ENCODE measurements around the gene MBD6. TPM values are rescaled to one million over a fixed set of nuclear protein-coding genes. Genes with fewer than 3 reads are reported as not detected.

The MBD6 gene
- total and polyA plus RNA-seq, 2 of the 13 experiments (the other 11 are each of a cell fraction or from before 2014, with no cell fraction given): 4.1 to 5.9 TPM

GRCh38 chr12:57549909-57550640 lies 27.5 kb downstream of the MBD6 start, which contains the start of gene KIF5A (continued):
- TF ChIP-seq, protein P1, sequence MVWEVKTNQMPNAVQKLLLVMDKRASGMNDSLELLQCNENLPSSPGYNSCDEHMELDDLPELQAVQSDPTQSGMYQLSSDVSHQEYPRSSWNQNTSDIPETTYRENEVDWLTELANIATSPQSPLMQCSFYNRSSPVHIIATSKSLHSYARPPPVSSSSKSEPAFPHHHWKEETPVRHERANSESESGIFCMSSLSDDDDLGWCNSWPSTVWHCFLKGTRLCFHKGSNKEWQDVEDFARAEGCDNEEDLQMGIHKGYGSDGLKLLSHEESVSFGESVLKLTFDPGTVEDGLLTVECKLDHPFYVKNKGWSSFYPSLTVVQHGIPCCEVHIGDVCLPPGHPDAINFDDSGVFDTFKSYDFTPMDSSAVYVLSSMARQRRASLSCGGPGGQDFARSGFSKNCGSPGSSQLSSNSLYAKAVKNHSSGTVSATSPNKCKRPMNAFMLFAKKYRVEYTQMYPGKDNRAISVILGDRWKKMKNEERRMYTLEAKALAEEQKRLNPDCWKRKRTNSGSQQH (CRISPR knock-in tag; IDR thresholded peaks at IDR 0.05; ENCODE audit: low read depth): no peak
- no peak for TF ChIP-seq ZNF3 (CRISPR knock-in tag; IDR thresholded peaks at IDR 0.05)
- no peak for TF ChIP-seq ATF6 (CRISPR knock-in tag; conservative IDR thresholded peaks at IDR 0.05)
- TF ChIP-seq KDM5B (CRISPR knock-in tag; IDR thresholded peaks at IDR 0.05; ENCODE audit: borderline replicate concordance): no peak
- TF ChIP-seq HMGA1 (CRISPR knock-in tag; conservative IDR thresholded peaks at IDR 0.05): no peak
- TF ChIP-seq ZNF180 (CRISPR knock-in tag; IDR thresholded peaks at IDR 0.05; ENCODE audit: borderline replicate concordance, low read depth): no peak
- TF ChIP-seq, protein P2, sequence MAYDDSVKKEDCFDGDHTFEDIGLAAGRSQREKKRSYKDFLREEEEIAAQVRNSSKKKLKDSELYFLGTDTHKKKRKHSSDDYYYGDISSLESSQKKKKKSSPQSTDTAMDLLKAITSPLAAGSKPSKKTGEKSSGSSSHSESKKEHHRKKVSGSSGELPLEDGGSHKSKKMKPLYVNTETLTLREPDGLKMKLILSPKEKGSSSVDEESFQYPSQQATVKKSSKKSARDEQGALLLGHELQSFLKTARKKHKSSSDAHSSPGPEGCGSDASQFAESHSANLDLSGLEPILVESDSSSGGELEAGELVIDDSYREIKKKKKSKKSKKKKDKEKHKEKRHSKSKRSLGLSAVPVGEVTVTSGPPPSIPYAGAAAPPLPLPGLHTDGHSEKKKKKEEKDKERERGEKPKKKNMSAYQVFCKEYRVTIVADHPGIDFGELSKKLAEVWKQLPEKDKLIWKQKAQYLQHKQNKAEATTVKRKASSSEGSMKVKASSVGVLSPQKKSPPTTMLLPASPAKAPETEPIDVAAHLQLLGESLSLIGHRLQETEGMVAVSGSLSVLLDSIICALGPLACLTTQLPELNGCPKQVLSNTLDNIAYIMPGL (CRISPR knock-in tag; IDR thresholded peaks at IDR 0.05; ENCODE audit: borderline replicate concordance in 1 of 2, low read depth in 1 of 2): peak in 1 of 2 experiments; percentile 41; a peak in 1 of 4 replicates
- no peak for TF ChIP-seq RBM22 (optimal IDR thresholded peaks at IDR 0.05; ENCODE audit: low read length)
- TF ChIP-seq ZFY (CRISPR knock-in tag; IDR thresholded peaks at IDR 0.05): peak; percentile 32; the same call in 1 of the 2 replicates
- no peak for TF ChIP-seq ZFP62 (CRISPR knock-in tag; IDR thresholded peaks at IDR 0.05)
- no peak for TF ChIP-seq ZNF878 (CRISPR knock-in tag; IDR thresholded peaks at IDR 0.05)
- TF ChIP-seq ARID4A (CRISPR knock-in tag; IDR thresholded peaks at IDR 0.05; ENCODE audit: borderline replicate concordance): peak; percentile 30; the same call in 1 of the 2 replicates
- no peak for TF ChIP-seq ATF1 (CRISPR knock-in tag; IDR thresholded peaks at IDR 0.05)
- TF ChIP-seq, protein P3, sequence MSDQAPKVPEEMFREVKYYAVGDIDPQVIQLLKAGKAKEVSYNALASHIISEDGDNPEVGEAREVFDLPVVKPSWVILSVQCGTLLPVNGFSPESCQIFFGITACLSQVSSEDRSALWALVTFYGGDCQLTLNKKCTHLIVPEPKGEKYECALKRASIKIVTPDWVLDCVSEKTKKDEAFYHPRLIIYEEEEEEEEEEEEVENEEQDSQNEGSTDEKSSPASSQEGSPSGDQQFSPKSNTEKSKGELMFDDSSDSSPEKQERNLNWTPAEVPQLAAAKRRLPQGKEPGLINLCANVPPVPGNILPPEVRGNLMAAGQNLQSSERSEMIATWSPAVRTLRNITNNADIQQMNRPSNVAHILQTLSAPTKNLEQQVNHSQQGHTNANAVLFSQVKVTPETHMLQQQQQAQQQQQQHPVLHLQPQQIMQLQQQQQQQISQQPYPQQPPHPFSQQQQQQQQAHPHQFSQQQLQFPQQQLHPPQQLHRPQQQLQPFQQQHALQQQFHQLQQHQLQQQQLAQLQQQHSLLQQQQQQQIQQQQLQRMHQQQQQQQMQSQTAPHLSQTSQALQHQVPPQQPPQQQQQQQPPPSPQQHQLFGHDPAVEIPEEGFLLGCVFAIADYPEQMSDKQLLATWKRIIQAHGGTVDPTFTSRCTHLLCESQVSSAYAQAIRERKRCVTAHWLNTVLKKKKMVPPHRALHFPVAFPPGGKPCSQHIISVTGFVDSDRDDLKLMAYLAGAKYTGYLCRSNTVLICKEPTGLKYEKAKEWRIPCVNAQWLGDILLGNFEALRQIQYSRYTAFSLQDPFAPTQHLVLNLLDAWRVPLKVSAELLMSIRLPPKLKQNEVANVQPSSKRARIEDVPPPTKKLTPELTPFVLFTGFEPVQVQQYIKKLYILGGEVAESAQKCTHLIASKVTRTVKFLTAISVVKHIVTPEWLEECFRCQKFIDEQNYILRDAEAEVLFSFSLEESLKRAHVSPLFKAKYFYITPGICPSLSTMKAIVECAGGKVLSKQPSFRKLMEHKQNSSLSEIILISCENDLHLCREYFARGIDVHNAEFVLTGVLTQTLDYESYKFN (CRISPR knock-in tag; conservative IDR thresholded peaks at IDR 0.05): no peak
- TF ChIP-seq RBFOX2 (IDR thresholded peaks at IDR 0.05; ENCODE audit: low read depth, low read length): peak; percentile 56

All from HepG2 (cell line).